Activated gamma-delta T cell treated with anti-CD3 and anti-CD28 coated beads, Interleukin-2, amount 50 U/mL, for 16 hours (primary cell): ENCODE data around the gene FDXACB1.
"Not testable (repeated sequence)": the region's sequence is repeated elsewhere in the genome, so short reads cannot be mapped to it uniquely, and the experiment has no call there.

Experiments
- DNase-seq: peaks from one replicate; pipeline ENCODE4 v3.0.0-alpha.2; 2020; ENCODE audit warnings: low read depth

Gene FDXACB1

GRCh38 chr11:111908639-111909305, 29.8 kb upstream of the FDXACB1 start:
- DNase-seq, result no peak

GRCh38 chr11:111906680-111907079, 27.7 kb upstream of the FDXACB1 start:
- no peak for DNase-seq

GRCh38 chr11:111905411-111905810, 26.4 kb upstream of the FDXACB1 start:
- DNase-seq, result no peak

GRCh38 chr11:111886844-111887243, 7.9 kb upstream of the FDXACB1 start:
- DNase-seq, result no peak

- DNase-seq, result no peak
These were observed 7.1 kb upstream of the FDXACB1 start for GRCh38 chr11:111886032-111886431.

- DNase-seq, result not testable (repeated sequence)
These were observed 6.1 kb upstream of the FDXACB1 start for GRCh38 chr11:111885053-111885452.

GRCh38 chr11:111882202-111882601, 3.2 kb upstream of the FDXACB1 start:
- DNase-seq, result no peak

- no peak for DNase-seq
These were observed 634 bp upstream of the FDXACB1 start for GRCh38 chr11:111879637-111879960.

GRCh38 chr11:111878385-111878848, 548 bp downstream of the FDXACB1 start:
- DNase-seq, result no peak

- no peak for DNase-seq
These were observed 7.2 kb downstream of the FDXACB1 start for GRCh38 chr11:111871693-111872161.

GRCh38 chr11:111870886-111871692, 7.9 kb downstream of the FDXACB1 start, which contains the start of gene ALG9:
Gene ALG9, minus strand, starts transcription at chr11:111871581. Its CDS starts 99 bp downstream, at chr11:111871482.
- peak; percentile 84 for DNase-seq

- no peak for DNase-seq
These were observed 8.5 kb downstream of the FDXACB1 start for GRCh38 chr11:111870522-111870885.

GRCh38 chr11:111870113-111870512, 8.9 kb downstream of the FDXACB1 start:
- no peak for DNase-seq

- DNase-seq, result no peak
These were observed 18.7 kb downstream of the FDXACB1 start for GRCh38 chr11:111860257-111860656.

- no peak for DNase-seq
These were observed 23.5 kb downstream of the FDXACB1 start for GRCh38 chr11:111855506-111855905.

GRCh38 chr11:111852103-111852502, 26.9 kb downstream of the FDXACB1 start:
- DNase-seq, result no peak

- DNase-seq, result no peak
These were observed 27.3 kb downstream of the FDXACB1 start for GRCh38 chr11:111851636-111852035.

- DNase-seq, result no peak
These were observed 27.9 kb downstream of the FDXACB1 start for GRCh38 chr11:111851067-111851466.

- DNase-seq, result no peak
These were observed 29.3 kb downstream of the FDXACB1 start for GRCh38 chr11:111849631-111850030.

GRCh38 chr11:111846636-111847035, 32.3 kb downstream of the FDXACB1 start:
- no peak for DNase-seq

GRCh38 chr11:111846063-111846462, 32.9 kb downstream of the FDXACB1 start:
- no peak for DNase-seq

GRCh38 chr11:111845276-111846028, 33.5 kb downstream of the FDXACB1 start:
- no peak for DNase-seq

- no peak for DNase-seq
These were observed 35.3 kb downstream of the FDXACB1 start for GRCh38 chr11:111843661-111844060.
